ENCODE results near the gene BABAM2.
"Not testable (repeated sequence)": the region's sequence is repeated elsewhere in the genome, so short reads cannot be mapped to it uniquely, and the experiment has no call there.

Gene BABAM2

DNA sequence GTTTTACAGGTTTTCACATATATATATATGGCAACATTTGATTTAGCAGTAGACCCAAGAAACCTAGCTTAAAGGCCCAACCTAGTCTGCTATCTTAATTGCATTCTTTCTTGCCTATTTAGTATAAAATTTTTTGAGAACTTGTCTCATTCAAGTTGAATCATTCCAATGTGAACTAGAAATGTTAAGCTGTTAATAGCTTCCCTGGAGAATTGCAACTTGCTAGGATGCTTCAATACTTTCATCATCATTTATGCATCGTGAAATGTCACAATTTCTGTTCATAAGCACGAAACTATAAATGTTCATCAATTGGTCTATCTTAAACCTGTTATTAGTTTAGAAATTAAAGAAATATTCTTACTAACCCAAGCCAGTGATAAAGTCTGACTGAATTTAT lies 217.6 kb downstream of the BABAM2 start:
- no peak overlapping the region for H3K4me3 ChIP-seq (ENCODE audit: low read length in 2 of 2)
- no peak overlapping the region for H3K27ac ChIP-seq (ENCODE audit: low read length)
- no peaks in the 10 kb centered on the region for H3K36me3 ChIP-seq (ENCODE audit: control insufficient read depth in 2 of 2, insufficient read depth in 2 of 2, low read length in 2 of 2)
- no peaks in the 10 kb centered on the region for H3K27me3 ChIP-seq (ENCODE audit: control insufficient read depth in 1 of 2, insufficient read depth in 2 of 2, low read length in 2 of 2)
- no peak overlapping the region for H3K9ac ChIP-seq (ENCODE audit: low read length in 2 of 2)
- no peaks in the 10 kb centered on the region for H3K9me3 ChIP-seq (ENCODE audit: control insufficient read depth in 2 of 2, low read length in 2 of 2)
- no peaks in the 10 kb centered on the region for H3K4me1 ChIP-seq (ENCODE audit: control insufficient read depth, insufficient read depth, low read length)

DNA sequence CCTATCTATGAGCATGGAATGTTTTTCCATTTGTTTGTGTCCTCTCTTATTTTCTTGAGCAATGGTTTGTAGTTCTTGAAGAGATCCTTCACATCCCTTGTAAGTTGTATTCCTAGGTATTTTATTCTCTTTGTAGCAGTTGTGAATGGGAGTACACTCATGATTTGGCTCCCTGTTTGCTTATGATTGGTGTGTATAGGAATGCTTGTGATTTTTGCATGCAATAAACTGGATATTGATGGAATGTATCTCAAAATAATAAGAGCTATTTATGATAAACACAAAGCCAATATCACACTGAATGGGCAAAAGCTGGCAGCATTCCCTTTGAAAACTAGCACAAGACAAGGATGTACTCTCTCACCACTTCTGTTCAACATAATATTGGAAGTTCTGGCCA lies 223.2 kb downstream of the BABAM2 start:
- not testable (repeated sequence) for H3K27ac ChIP-seq (ENCODE audit: low read length); H3K36me3 ChIP-seq (ENCODE audit: control insufficient read depth in 2 of 2, insufficient read depth in 2 of 2, low read length in 2 of 2); H3K4me1 ChIP-seq (ENCODE audit: control insufficient read depth, insufficient read depth, low read length); H3K9ac ChIP-seq (ENCODE audit: low read length in 2 of 2); H3K4me3 ChIP-seq (ENCODE audit: low read length in 2 of 2); H3K27me3 ChIP-seq (ENCODE audit: control insufficient read depth in 1 of 2, insufficient read depth in 2 of 2, low read length in 2 of 2); H3K9me3 ChIP-seq (ENCODE audit: control insufficient read depth in 2 of 2, low read length in 2 of 2)

DNA sequence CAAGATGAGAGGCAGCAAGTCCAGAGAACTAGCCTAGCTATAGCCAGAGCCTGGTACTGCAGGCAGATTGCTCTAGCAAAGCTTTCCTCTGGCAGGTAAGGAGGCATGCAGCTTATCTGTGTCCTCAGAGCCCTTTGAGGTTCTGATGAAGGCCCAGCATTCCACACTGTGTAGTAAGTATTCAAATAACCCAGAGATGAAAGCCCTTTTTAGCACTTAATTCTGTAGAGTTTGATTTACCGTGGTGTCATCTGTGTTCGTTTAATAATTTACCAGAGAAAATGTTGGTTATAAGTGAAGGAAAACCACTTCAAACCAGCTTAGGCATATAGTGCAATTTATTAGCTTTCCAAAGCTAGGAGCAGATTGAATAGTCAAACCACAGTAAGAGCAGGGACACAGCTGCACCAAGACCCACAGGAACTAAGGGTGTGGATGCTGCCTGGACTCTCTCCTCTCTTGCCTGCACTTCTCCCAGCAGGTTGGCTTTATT lies 226.6 kb downstream of the BABAM2 start:
- no peaks in the 10 kb centered on the region for H3K9me3 ChIP-seq (ENCODE audit: control insufficient read depth in 2 of 2, low read length in 2 of 2)
- no peak overlapping the region for H3K4me3 ChIP-seq (ENCODE audit: low read length in 2 of 2)
- H3K27me3 ChIP-seq (ENCODE audit: control insufficient read depth in 1 of 2, insufficient read depth in 2 of 2, low read length in 2 of 2): no peaks in the 10 kb centered on the region
- H3K9ac ChIP-seq (ENCODE audit: low read length in 2 of 2): no peak overlapping the region
- H3K4me1 ChIP-seq (ENCODE audit: control insufficient read depth, insufficient read depth, low read length): no peaks in the 10 kb centered on the region
- H3K36me3 ChIP-seq (ENCODE audit: control insufficient read depth in 2 of 2, insufficient read depth in 2 of 2, low read length in 2 of 2): no peaks in the 10 kb centered on the region
- H3K27ac ChIP-seq (ENCODE audit: low read length): no peak overlapping the region

DNA sequence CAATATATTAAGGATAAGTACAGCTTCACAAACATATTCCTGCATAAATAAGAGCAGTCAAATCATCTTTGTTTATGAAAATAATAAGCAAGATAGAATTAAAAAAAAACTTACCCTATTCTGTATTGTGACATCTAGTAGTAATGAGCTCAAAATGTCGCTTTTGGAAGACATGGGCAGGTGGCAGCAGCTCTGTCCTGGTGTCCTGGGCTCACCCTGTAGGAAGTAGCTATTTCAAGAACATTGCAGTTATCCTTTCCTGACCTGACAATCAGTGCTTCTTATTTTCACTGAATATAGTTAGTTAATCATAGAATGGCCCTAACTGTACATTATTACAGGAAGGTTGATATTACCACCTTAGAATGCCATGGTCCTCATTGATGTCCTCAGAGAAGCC lies 229.1 kb downstream of the BABAM2 start:
- Histone ChIP-seq H3K9me3 (ENCODE audit: control insufficient read depth in 2 of 2, low read length in 2 of 2) (no peaks in the 10 kb centered on the region), H3K4me3 (ENCODE audit: low read length in 2 of 2) (no peak overlapping the region), H3K9ac (ENCODE audit: low read length in 2 of 2) (no peak overlapping the region), H3K4me1 (ENCODE audit: control insufficient read depth, insufficient read depth, low read length) (no peaks in the 10 kb centered on the region), H3K27me3 (ENCODE audit: control insufficient read depth in 1 of 2, insufficient read depth in 2 of 2, low read length in 2 of 2) (no peaks in the 10 kb centered on the region), H3K36me3 (ENCODE audit: control insufficient read depth in 2 of 2, insufficient read depth in 2 of 2, low read length in 2 of 2) (no peaks in the 10 kb centered on the region), H3K27ac (ENCODE audit: low read length) (no peak overlapping the region)

DNA sequence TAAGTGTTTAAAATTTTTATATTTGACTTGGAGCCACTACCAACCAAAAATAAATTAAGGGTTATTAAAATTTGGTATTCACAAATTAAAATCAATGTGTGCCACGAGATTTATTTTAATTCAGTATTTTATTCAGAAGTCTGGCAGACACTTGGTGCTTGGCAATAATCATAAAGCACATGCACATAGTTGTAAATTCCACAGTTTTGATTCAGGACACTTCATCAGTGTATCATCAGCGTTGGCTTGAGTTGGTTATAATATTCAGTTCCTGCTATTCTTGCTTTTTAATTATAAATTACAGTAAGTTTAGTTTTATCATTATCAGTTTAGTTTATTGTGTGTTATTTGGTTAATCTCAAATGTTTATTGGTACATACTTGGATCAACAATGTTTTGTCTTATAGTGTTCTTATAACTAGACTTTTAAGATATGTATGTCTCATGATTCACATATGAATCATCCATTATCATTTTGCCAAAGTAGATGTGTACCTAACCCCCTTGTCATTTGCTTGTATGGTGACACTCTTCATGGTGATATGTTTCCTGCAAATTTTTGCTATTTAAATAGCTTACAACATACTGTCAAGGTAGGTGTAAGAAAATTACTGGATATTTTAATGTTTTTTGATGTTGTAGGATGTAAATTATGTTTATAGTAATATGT lies 237.9 kb downstream of the BABAM2 start:
- H3K9me3 ChIP-seq (ENCODE audit: control insufficient read depth in 2 of 2, low read length in 2 of 2): no peaks in the 10 kb centered on the region
- H3K36me3 ChIP-seq (ENCODE audit: control insufficient read depth in 2 of 2, insufficient read depth in 2 of 2, low read length in 2 of 2): no peaks in the 10 kb centered on the region

DNA sequence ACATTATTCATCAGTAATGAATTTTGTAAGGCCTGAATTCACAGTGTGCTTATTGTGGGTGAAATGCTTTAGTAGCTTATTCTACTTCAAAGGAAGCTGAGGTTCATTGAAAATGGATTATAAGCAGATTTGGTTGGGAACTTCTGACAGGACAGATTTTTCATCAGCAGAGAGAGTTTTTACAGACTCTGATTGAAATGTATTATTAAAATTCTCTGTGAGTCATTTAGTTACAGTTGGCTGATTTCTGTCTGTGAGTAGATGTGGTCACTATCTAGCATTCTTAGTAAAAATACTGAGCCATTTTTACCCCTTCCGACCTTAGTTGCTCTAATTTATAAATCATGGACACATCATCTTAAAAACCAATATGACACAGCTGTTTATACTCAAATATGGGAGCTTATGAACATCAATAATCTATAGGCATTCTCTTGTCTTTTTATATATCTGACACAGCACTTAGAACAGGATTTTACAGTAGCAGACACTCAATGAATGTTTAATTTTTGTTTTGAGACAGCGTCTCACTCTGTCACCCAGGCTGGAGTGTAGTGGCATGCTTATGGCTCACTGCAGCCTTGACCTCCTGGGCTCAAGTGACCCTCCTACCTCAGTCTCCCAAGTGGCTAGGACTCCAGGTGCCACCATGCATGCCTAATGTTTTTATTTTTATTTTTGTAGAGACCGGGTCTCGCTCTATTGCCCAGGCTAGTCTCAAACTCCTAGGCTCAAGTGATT lies 239.6 kb downstream of the BABAM2 start:
- Histone ChIP-seq H3K36me3 (ENCODE audit: control insufficient read depth in 2 of 2, insufficient read depth in 2 of 2, low read length in 2 of 2) (no peaks in the 10 kb centered on the region), H3K4me3 (ENCODE audit: low read length in 2 of 2) (no peak overlapping the region), H3K27me3 (ENCODE audit: control insufficient read depth in 1 of 2, insufficient read depth in 2 of 2, low read length in 2 of 2) (no peaks in the 10 kb centered on the region), H3K4me1 (ENCODE audit: control insufficient read depth, insufficient read depth, low read length) (no peaks in the 10 kb centered on the region), H3K9me3 (ENCODE audit: control insufficient read depth in 2 of 2, low read length in 2 of 2) (no peaks in the 10 kb centered on the region), H3K9ac (ENCODE audit: low read length in 2 of 2) (no peak overlapping the region), H3K27ac (ENCODE audit: low read length) (no peak overlapping the region)

More for the DNA sequence above, 237.9 kb downstream of the BABAM2 start:
- Histone ChIP-seq H3K9ac (ENCODE audit: low read length in 2 of 2) (no peak overlapping the region), H3K27ac (ENCODE audit: low read length) (no peak overlapping the region), H3K4me1 (ENCODE audit: control insufficient read depth, insufficient read depth, low read length) (no peaks in the 10 kb centered on the region), H3K4me3 (ENCODE audit: low read length in 2 of 2) (no peak overlapping the region), H3K27me3 (ENCODE audit: control insufficient read depth in 1 of 2, insufficient read depth in 2 of 2, low read length in 2 of 2) (no peaks in the 10 kb centered on the region)

DNA sequence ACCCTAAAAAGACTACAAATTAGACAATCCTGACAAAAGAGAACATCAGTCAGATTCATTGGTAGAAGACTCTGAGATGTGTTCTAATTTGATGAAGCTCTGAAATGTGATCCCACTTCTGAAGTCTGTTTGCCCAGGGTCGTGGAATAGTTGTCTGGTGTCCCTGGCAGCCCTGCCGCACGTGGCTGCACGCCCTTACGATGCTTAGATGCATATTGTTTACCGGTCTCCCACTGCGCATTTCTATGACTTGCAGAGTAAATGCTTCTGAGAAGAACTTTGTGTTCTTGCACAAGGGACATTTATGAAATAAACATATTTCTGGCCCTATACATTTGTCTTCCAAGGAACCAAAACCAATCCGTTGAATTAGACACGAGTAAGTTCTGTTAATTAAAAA lies 243.2 kb downstream of the BABAM2 start:
- no peaks in the 10 kb centered on the region for H3K27me3 ChIP-seq (ENCODE audit: control insufficient read depth in 1 of 2, insufficient read depth in 2 of 2, low read length in 2 of 2)
- H3K27ac ChIP-seq (ENCODE audit: low read length): no peak overlapping the region
- H3K4me1 ChIP-seq (ENCODE audit: control insufficient read depth, insufficient read depth, low read length): peaks cover 6% of the 10 kb centered on the region

DNA sequence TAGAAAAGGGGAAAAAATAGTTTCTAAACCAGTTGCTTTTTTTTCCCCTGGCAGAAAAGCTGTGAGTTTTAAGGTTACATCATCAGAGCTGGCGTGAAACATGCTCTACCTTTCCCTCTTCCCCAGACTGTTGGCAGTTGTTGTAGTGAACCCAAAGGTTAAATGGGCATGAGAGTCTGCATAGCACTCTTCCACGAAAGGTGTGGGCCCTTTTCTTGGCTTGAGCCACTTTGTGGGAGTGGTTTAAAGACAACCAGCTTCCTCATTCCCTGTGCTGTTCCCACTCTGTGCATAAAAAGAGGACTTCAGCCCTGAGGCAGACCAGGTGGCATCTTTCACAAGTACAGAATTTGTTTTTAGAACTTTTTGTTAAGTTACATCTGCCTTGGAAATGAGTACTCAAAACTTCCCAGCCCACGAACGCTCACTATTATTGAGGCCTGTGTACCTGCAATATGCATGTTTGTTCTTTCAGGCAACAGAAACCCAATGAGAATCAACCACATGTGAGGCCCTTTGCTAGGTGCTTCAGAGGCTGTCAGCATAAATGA lies 243.8 kb downstream of the BABAM2 start:
- Histone ChIP-seq H3K36me3 (ENCODE audit: control insufficient read depth in 2 of 2, insufficient read depth in 2 of 2, low read length in 2 of 2) (no peaks in the 10 kb centered on the region), H3K4me3 (ENCODE audit: low read length in 2 of 2) (no peak overlapping the region), H3K27ac (ENCODE audit: low read length) (no peak overlapping the region), H3K27me3 (ENCODE audit: control insufficient read depth in 1 of 2, insufficient read depth in 2 of 2, low read length in 2 of 2) (no peaks in the 10 kb centered on the region), H3K9ac (ENCODE audit: low read length in 2 of 2) (no peak overlapping the region), H3K9me3 (ENCODE audit: control insufficient read depth in 2 of 2, low read length in 2 of 2) (no peaks in the 10 kb centered on the region), H3K4me1 (ENCODE audit: control insufficient read depth, insufficient read depth, low read length) (peaks cover 6% of the 10 kb centered on the region)

More for the DNA sequence above, 243.2 kb downstream of the BABAM2 start:
- no peaks in the 10 kb centered on the region for H3K9me3 ChIP-seq (ENCODE audit: control insufficient read depth in 2 of 2, low read length in 2 of 2)
- no peak overlapping the region for H3K9ac ChIP-seq (ENCODE audit: low read length in 2 of 2)
- H3K4me3 ChIP-seq (ENCODE audit: low read length in 2 of 2): no peak overlapping the region
- no peaks in the 10 kb centered on the region for H3K36me3 ChIP-seq (ENCODE audit: control insufficient read depth in 2 of 2, insufficient read depth in 2 of 2, low read length in 2 of 2)

DNA sequence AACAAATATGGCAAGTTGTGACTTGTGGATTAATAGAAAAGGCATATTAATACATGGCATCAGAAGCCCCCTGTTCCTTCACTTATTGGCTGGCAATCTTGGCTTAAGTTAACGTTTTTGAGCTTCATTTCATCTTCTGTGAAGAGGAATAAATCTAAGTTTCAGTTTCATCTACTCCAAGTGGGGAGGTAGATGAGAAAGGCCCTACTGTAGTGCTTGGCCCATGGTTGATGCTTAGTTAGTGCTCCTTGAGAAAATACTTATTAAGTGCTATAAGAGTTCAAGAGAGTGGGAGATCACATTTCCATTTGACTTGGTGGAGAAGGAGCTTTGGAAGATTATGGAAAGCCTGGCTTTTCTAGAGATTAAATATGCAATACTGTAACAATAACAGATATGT lies 244.3 kb downstream of the BABAM2 start:
- H3K4me1 ChIP-seq (ENCODE audit: control insufficient read depth, insufficient read depth, low read length): peaks cover 6% of the 10 kb centered on the region
- H3K9me3 ChIP-seq (ENCODE audit: control insufficient read depth in 2 of 2, low read length in 2 of 2): no peaks in the 10 kb centered on the region
- no peak overlapping the region for H3K4me3 ChIP-seq (ENCODE audit: low read length in 2 of 2)
- no peak overlapping the region for H3K27ac ChIP-seq (ENCODE audit: low read length)
- H3K36me3 ChIP-seq (ENCODE audit: control insufficient read depth in 2 of 2, insufficient read depth in 2 of 2, low read length in 2 of 2): no peaks in the 10 kb centered on the region
- no peak overlapping the region for H3K9ac ChIP-seq (ENCODE audit: low read length in 2 of 2)
- H3K27me3 ChIP-seq (ENCODE audit: control insufficient read depth in 1 of 2, insufficient read depth in 2 of 2, low read length in 2 of 2): no peaks in the 10 kb centered on the region

DNA sequence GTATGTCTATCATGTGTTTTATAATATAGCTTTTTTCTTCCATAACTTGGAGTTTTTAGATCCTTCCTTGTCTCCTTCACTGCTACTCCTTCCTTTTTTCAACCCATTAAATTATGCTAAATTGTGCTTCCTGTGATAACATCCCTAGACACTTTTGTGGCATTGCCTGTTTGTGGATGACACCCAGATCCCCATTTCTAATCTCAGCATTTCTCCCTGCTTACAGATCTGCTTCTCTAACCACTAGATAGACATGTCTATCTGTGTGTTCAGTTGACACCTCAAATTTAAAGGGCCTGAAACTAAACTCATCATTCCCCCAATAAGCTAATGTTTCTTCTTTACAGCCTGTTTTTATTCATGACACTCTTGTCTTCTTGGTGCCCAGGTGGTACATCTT lies 244.8 kb downstream of the BABAM2 start:
- H3K27ac ChIP-seq (ENCODE audit: low read length): no peak overlapping the region

DNA sequence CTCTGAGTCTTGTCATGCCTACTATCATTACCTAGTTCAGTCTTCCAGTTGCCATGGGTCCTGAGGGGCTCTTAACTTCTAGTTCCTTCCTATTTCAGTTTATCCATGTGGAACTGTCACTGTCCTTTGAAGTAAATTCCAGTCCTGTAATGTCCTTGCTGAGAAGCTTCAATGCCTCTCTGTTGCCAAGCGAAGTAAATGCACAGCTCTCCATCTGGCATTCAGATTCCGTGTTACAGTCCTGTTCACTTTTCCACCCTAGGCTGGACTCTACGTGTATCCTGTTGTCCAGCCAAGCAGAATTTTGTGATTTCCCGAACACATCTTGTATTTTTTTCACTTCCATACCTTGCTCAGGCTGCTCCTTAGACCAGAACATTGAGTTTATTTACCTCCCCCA lies 245.3 kb downstream of the BABAM2 start:
- Histone ChIP-seq H3K27me3 (ENCODE audit: control insufficient read depth in 1 of 2, insufficient read depth in 2 of 2, low read length in 2 of 2) (no peaks in the 10 kb centered on the region), H3K27ac (ENCODE audit: low read length) (no peak overlapping the region), H3K9ac (ENCODE audit: low read length in 2 of 2) (no peak overlapping the region), H3K4me1 (ENCODE audit: control insufficient read depth, insufficient read depth, low read length) (peaks cover 6% of the 10 kb centered on the region), H3K36me3 (ENCODE audit: control insufficient read depth in 2 of 2, insufficient read depth in 2 of 2, low read length in 2 of 2) (no peaks in the 10 kb centered on the region), H3K4me3 (ENCODE audit: low read length in 2 of 2) (no peak overlapping the region), H3K9me3 (ENCODE audit: control insufficient read depth in 2 of 2, low read length in 2 of 2) (no peaks in the 10 kb centered on the region)

More for the DNA sequence above, 244.8 kb downstream of the BABAM2 start:
- H3K4me1 ChIP-seq (ENCODE audit: control insufficient read depth, insufficient read depth, low read length): peaks cover 6% of the 10 kb centered on the region
- no peaks in the 10 kb centered on the region for H3K36me3 ChIP-seq (ENCODE audit: control insufficient read depth in 2 of 2, insufficient read depth in 2 of 2, low read length in 2 of 2)
- H3K27me3 ChIP-seq (ENCODE audit: control insufficient read depth in 1 of 2, insufficient read depth in 2 of 2, low read length in 2 of 2): no peaks in the 10 kb centered on the region
- no peak overlapping the region for H3K9ac ChIP-seq (ENCODE audit: low read length in 2 of 2)
- H3K4me3 ChIP-seq (ENCODE audit: low read length in 2 of 2): no peak overlapping the region
- H3K9me3 ChIP-seq (ENCODE audit: control insufficient read depth in 2 of 2, low read length in 2 of 2): no peaks in the 10 kb centered on the region
